Mucosa of descending colon (tissue), 3 donors: ENCODE data around the gene TMEM258. TPM values are rescaled to one million over a fixed set of nuclear protein-coding genes. Genes with fewer than 3 reads are reported as not detected.

Experiments used
- ATAC-seq: fragments of 200-7000 bp; cut with Tn5 transposase; one replicate; pipeline ENCODE4 v1.9.1; 2020; ENCODE audit warnings: mild to moderate bottlenecking, moderate library complexity
- DNase-seq, 3 donors: peaks; one replicate each; pipeline ENCODE4 v3.0.0-alpha.2; 2020
- H3K36me3 ChIP-seq: fragments of 200-600 bp; one replicate; pipeline ENCODE4 v1.8.0; 2021; ENCODE audit warnings: low read depth, mild to moderate bottlenecking
- H3K4me1 ChIP-seq: fragments of 200-600 bp; one replicate; pipeline ENCODE4 v1.8.0; 2021; ENCODE audit warnings: low read depth, mild to moderate bottlenecking
- H3K4me3 ChIP-seq: fragments of 200-600 bp; one replicate; pipeline ENCODE4 v1.8.0; 2021; ENCODE audit warnings: mild to moderate bottlenecking
- H3K9me3 ChIP-seq: fragments of 200-600 bp; one replicate; pipeline ENCODE4 v1.8.0; 2021; ENCODE audit warnings: mild to moderate bottlenecking
- CTCF ChIP-seq: fragments of 200-600 bp; IDR thresholded peaks from one replicate; pipeline ENCODE4 v1.8.0; 2022; ENCODE audit warnings: antibody characterized with exemption, mild to moderate bottlenecking
- intact Hi-C, 2 donors: fragments of 100-400 bp; cut with DNase I in 1 of 2; cut with micrococcal nuclease in 1 of 2; formaldehyde crosslinking; loops; one replicate each; pipeline versions ENCODE4 v1.11.0 to v1.11.1; 2022; cut with DNase I, micrococcal nuclease
- total RNA-seq, 3 donors: library from RNA; stranded (reverse); fragmentation: NEBNext Ultra II Directional in 2 of 3; extraction: Animal tissue kit (Norgen Biotek cat#: 25700) in 2 of 3; gene quantifications; one replicate each; pipeline versions ENCODE4 v1.2.1 to v1.2.4, GENCODE V29; 2021 to 2023
- donor health status: DM: no; HTN: no; CAD: no; lungs with moderate emphysema.
- donor health status: DM: no; HTN: no; CAD: no.
- donor health status: DM: no; HTN: yes; CAD: no.

The TMEM258 gene
- total RNA-seq, 3 donors from 2014 or later: 56.1 to 107 (median 74.6) TPM

GRCh38 chr11:61779666-61780525 lies 12.5 kb downstream of the TMEM258 start:
- TF ChIP-seq CTCF: no peak
- intact Hi-C loops: no loop called here
- DNase-seq: peak in 1 of 3 donors; percentile 32
- ATAC-seq: no peak
- Histone ChIP-seq H3K36me3 (no peaks in the 10 kb centered on the region), H3K9me3 (no peaks in the 10 kb centered on the region), H3K4me3 (no peak overlapping the region), H3K4me1 (no peaks in the 10 kb centered on the region)

DNA sequence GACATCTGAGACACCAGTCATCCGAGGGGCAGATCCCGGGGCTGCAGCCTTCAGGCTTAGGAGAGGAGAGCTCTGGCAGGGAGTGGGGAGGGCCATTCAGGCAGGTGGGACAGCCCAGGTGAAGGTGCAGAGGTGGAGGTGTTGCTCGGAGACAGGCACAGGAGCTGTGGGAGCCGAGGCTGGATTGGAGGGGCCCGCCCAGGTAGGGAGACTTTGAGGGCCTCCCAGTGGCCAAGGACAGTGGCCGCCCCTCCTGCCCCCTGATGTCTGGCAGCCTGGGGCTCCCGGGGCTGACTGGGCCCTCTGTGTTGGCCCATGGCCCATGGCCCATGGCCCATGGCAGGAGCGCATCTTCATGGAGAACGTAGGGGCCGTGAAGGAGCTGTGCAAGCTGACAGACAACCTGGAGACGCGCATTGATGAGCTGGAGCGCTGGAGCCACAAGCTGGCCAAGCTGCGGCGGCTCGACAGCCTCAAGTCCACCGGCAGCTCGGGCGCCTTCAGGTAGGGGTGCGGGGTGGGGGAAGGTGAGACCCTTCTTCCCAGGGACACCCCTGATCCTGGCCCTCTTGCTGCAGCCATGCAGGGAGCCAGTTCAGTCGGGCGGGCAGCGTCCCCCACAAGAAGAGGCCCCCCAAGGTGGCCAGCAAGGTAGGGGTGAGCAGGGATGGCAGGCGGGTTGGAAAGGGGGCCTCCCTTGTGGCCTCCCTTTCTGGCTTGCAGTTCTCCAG lies 13.3 kb downstream of the TMEM258 start:
- Histone ChIP-seq H3K36me3 (no peaks in the 10 kb centered on the region), H3K4me1 (no peaks in the 10 kb centered on the region), H3K4me3 (no peak overlapping the region), H3K9me3 (no peaks in the 10 kb centered on the region)
- no peak for TF ChIP-seq CTCF
- intact Hi-C loops: no loop called here
- ATAC-seq (no peak), DNase-seq (peak in 1 of 3 donors; percentile 45)

DNA sequence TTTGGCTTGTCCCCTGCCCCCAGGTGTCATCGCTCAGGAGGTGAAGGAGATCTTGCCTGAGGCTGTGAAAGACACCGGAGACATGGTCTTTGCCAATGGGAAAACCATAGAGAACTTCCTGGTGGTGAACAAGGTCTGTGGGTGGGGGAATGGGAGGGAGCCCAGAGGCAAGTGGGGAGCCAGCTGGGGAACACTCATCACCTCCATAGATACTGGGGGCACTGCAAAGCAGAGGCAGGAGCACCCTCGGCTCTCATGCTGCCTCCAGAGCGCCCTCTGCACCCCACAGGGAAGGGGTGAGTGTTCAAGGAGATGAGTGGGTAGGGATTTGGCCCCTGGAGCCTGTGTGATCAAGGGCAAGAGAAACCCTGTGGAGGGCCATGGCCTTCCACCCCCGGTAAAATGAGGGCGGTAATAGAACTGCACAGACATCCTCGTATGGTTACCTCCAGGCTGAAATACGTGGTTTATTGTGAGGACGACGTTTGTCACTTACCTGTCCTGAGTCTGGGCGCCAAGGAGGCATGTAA lies 14.0 kb downstream of the TMEM258 start:
- no peak for ATAC-seq
- TF ChIP-seq CTCF: no peak
- H3K4me1 ChIP-seq: no peaks in the 10 kb centered on the region
- H3K4me3 ChIP-seq: no peak overlapping the region
- intact Hi-C loops: no loop called here
- H3K9me3 ChIP-seq: no peaks in the 10 kb centered on the region
- DNase-seq: peak in 1 of 3 donors; percentile 19
- H3K36me3 ChIP-seq: no peaks in the 10 kb centered on the region

- DNase-seq (peak; percentile 44 to 65 (median 65)), ATAC-seq (peak; percentile 22)
- H3K4me3 ChIP-seq: no peak overlapping the region
- H3K9me3 ChIP-seq: no peaks in the 10 kb centered on the region
- intact Hi-C loops: no loop called here
- no peak for TF ChIP-seq CTCF
- no peaks in the 10 kb centered on the region for H3K36me3 ChIP-seq
- no peaks in the 10 kb centered on the region for H3K4me1 ChIP-seq
Measured at GRCh38 chr11:61777234-61778090, 14.9 kb downstream of the TMEM258 start.

- Histone ChIP-seq H3K36me3 (no peaks in the 10 kb centered on the region), H3K9me3 (no peaks in the 10 kb centered on the region), H3K4me3 (no peak overlapping the region), H3K4me1 (no peaks in the 10 kb centered on the region)
- DNase-seq (peak; percentile 64 to 83 (median 77)), ATAC-seq (peak; percentile 67)
- peak; percentile 62 for TF ChIP-seq CTCF
- intact Hi-C loops: no loop called here
Measured at GRCh38 chr11:61776561-61777075, 15.8 kb downstream of the TMEM258 start.
